Breast epithelium (tissue), 4 donors: Measurements from ENCODE around the gene TSR3. TPM values are rescaled to one million over a fixed set of nuclear protein-coding genes. Genes with fewer than 3 reads are reported as not detected.

Experiments
- DNase-seq, 2 donors: peaks; one replicate each; pipeline ENCODE4 v3.0.0-alpha.2; 2019; ENCODE audit warnings: low spot score in 2 of 2
- H3K27ac ChIP-seq, 2 donors: fragments of 200-600 bp; sonication (generic) in 1 of 2; one replicate each; pipeline ENCODE4 v1.5.1; 2016 to 2019; ENCODE audit warnings: mild to moderate bottlenecking in 1 of 2
- H3K27me3 ChIP-seq, 2 donors: fragments of 200-600 bp; sonication (generic) in 1 of 2; one replicate each; pipeline versions ENCODE4 v1.5.1 to v1.6.0; 2017 to 2019; ENCODE audit warnings: control low read depth in 1 of 2, mild to moderate bottlenecking in 1 of 2
- H3K36me3 ChIP-seq: fragments of 200-600 bp; one replicate; pipeline ENCODE4 v1.5.1; 2019
- H3K4me1 ChIP-seq, 2 donors: fragments of 200-600 bp; sonication (generic); one replicate each; pipeline ENCODE4 v1.5.1; 2016 to 2019; ENCODE audit warnings: control low read depth in 1 of 2
- H3K4me3 ChIP-seq, 3 donors: fragments of 200-600 bp; sonication (generic); 1 replicate in 2 of 3; 2 replicates in 1 of 3; pipeline ENCODE4 v1.5.1; 2016 to 2019; ENCODE audit warnings: mild to moderate bottlenecking in 3 of 3, moderate library complexity in 2 of 3
- H3K9me3 ChIP-seq, 2 donors: fragments of 200-600 bp; sonication (generic) in 1 of 2; one replicate each; pipeline ENCODE4 v1.5.1; 2016 to 2019; ENCODE audit warnings: control low read depth in 1 of 2
- CTCF ChIP-seq, 3 donors: fragments of 450-650 bp; IDR thresholded peaks; one replicate each; pipeline ENCODE4 v1.5.1; 2016 to 2017; ENCODE audit warnings: antibody characterized with exemption in 3 of 3, mild to moderate bottlenecking in 3 of 3, moderate library complexity in 3 of 3
- POLR2A ChIP-seq: fragments of 450-650 bp; IDR thresholded peaks from one replicate; pipeline ENCODE4 v1.6.1; 2016; ENCODE audit warnings: antibody characterized with exemption, mild to moderate bottlenecking, moderate library complexity
- POLR2AphosphoS5 ChIP-seq, 3 donors: sonication (generic); formaldehyde crosslinking; IDR thresholded peaks; one replicate each; pipeline ENCODE4 v1.6.1; 2017; ENCODE audit warnings: antibody characterized with exemption in 3 of 3
- intact Hi-C: fragments of 100-400 bp; cut with DNase I; formaldehyde crosslinking; loops from one replicate; pipeline ENCODE4 v1.15.1; 2023; ENCODE audit warnings: low total_unique reads
- total RNA-seq, 3 donors: library from RNA; depleted of rRNA; stranded (reverse); fragments of >200 nt; gene quantifications; one replicate each; pipeline ENCODE4 v1.1.0, GENCODE V29; 2016

TSR3 gene
- total RNA-seq, 3 donors from 2014 or later = 54.4 to 72.3 (median 59.6) TPM

GRCh38 chr16:1397779-1398178 is 46.1 kb upstream of the TSR3 start:
- no peaks in the 10 kb centered on the region for H3K9me3 ChIP-seq
- no peaks in the 10 kb centered on the region for H3K27me3 ChIP-seq
- no peak overlapping the region for H3K27ac ChIP-seq
- DNase-seq = no peak
- intact Hi-C loops = no loop called here
- no peak overlapping the region for H3K4me3 ChIP-seq
- no peaks in the 10 kb centered on the region for H3K36me3 ChIP-seq
- H3K4me1 ChIP-seq = no peaks in the 10 kb centered on the region
- TF ChIP-seq CTCF (IDR thresholded peaks at IDR 0.05) (no peak), POLR2AphosphoS5 (IDR thresholded peaks at IDR 0.05) (no peak), POLR2A (no peak)

- Histone ChIP-seq H3K4me3 (no peak overlapping the region), H3K4me1 (no peaks in the 10 kb centered on the region), H3K27ac (no peak overlapping the region), H3K36me3 (no peaks in the 10 kb centered on the region), H3K27me3 (no peaks in the 10 kb centered on the region), H3K9me3 (no peaks in the 10 kb centered on the region)
- TF ChIP-seq POLR2A (no peak), CTCF (IDR thresholded peaks at IDR 0.05) (no peak), POLR2AphosphoS5 (IDR thresholded peaks at IDR 0.05) (no peak)
- intact Hi-C loops = no loop called here
- no peak for DNase-seq
Observed at GRCh38 chr16:1395444-1396031, 43.9 kb upstream of the TSR3 start.

- intact Hi-C loops = no loop called here
- H3K4me3 ChIP-seq = no peak overlapping the region
- H3K27me3 ChIP-seq = no peaks in the 10 kb centered on the region
- H3K36me3 ChIP-seq = no peaks in the 10 kb centered on the region
- TF ChIP-seq POLR2AphosphoS5 (IDR thresholded peaks at IDR 0.05) = no peak
- TF ChIP-seq CTCF (IDR thresholded peaks at IDR 0.05) = no peak
- TF ChIP-seq POLR2A = no peak
- H3K4me1 ChIP-seq = no peaks in the 10 kb centered on the region
- no peak overlapping the region for H3K27ac ChIP-seq
- no peak for DNase-seq
- H3K9me3 ChIP-seq = no peaks in the 10 kb centered on the region
Observed at GRCh38 chr16:1394367-1394951, 42.8 kb upstream of the TSR3 start.

GRCh38 chr16:1393613-1394176 is 42.0 kb upstream of the TSR3 start:
- no peak for DNase-seq
- TF ChIP-seq POLR2AphosphoS5 (IDR thresholded peaks at IDR 0.05) (no peak), CTCF (IDR thresholded peaks at IDR 0.05) (no peak), POLR2A (no peak)
- Histone ChIP-seq H3K9me3 (no peaks in the 10 kb centered on the region), H3K4me1 (no peaks in the 10 kb centered on the region), H3K36me3 (no peaks in the 10 kb centered on the region), H3K27ac (no peak overlapping the region), H3K4me3 (no peak overlapping the region), H3K27me3 (no peaks in the 10 kb centered on the region)
- intact Hi-C loops = no loop called here

- Histone ChIP-seq H3K4me1 (no peaks in the 10 kb centered on the region), H3K27ac (no peak overlapping the region), H3K9me3 (no peaks in the 10 kb centered on the region), H3K36me3 (no peaks in the 10 kb centered on the region), H3K27me3 (no peaks in the 10 kb centered on the region), H3K4me3 (no peak overlapping the region)
- no peak for DNase-seq
- intact Hi-C loops = no loop called here
- TF ChIP-seq POLR2AphosphoS5 (IDR thresholded peaks at IDR 0.05) (no peak), POLR2A (no peak), CTCF (IDR thresholded peaks at IDR 0.05) (no peak)
Observed at GRCh38 chr16:1392826-1393225, 41.1 kb upstream of the TSR3 start.
